ENCODE results near the gene CEP44.
"Not testable (repeated sequence)": the region's sequence is repeated elsewhere in the genome, so short reads cannot be mapped to it uniquely, and the experiment has no call there.

Gene CEP44

GRCh38 chr4:174362340-174362739, 78.6 kb downstream of the CEP44 start:
- no peaks in the 10 kb centered on the region for H3K4me1 ChIP-seq (ENCODE audit: insufficient read depth, poor library complexity, severe bottlenecking)
- TF ChIP-seq CTCF (IDR thresholded peaks at IDR 0.05; ENCODE audit: poor library complexity, severe bottlenecking), result no peak
- DNase-seq (ENCODE audit: low spot score), result no peak
- H3K27ac ChIP-seq (ENCODE audit: poor library complexity, severe bottlenecking), result no peak overlapping the region
- no peaks in the 10 kb centered on the region for H3K9me3 ChIP-seq (ENCODE audit: severe bottlenecking)
- no peak overlapping the region for H3K4me3 ChIP-seq (ENCODE audit: severe bottlenecking)
- ATAC-seq (ENCODE audit: low read depth), result peak; percentile 70; the same call in 2 of the 3 replicates
- no peaks in the 10 kb centered on the region for H3K36me3 ChIP-seq (ENCODE audit: low read depth)
- H3K27me3 ChIP-seq (ENCODE audit: insufficient read depth, poor library complexity, severe bottlenecking), result no peaks in the 10 kb centered on the region

- not testable (repeated sequence) for H3K36me3 ChIP-seq (ENCODE audit: low read depth); H3K27ac ChIP-seq (ENCODE audit: poor library complexity, severe bottlenecking); H3K9me3 ChIP-seq (ENCODE audit: severe bottlenecking); DNase-seq (ENCODE audit: low spot score); H3K4me1 ChIP-seq (ENCODE audit: insufficient read depth, poor library complexity, severe bottlenecking); H3K27me3 ChIP-seq (ENCODE audit: insufficient read depth, poor library complexity, severe bottlenecking); H3K4me3 ChIP-seq (ENCODE audit: severe bottlenecking); ATAC-seq (ENCODE audit: low read depth)
These were observed 80.1 kb downstream of the CEP44 start for GRCh38 chr4:174363782-174364181.

- Histone ChIP-seq H3K4me3 (ENCODE audit: severe bottlenecking) (no peak overlapping the region), H3K36me3 (ENCODE audit: low read depth) (no peaks in the 10 kb centered on the region), H3K9me3 (ENCODE audit: severe bottlenecking) (no peaks in the 10 kb centered on the region), H3K27ac (ENCODE audit: poor library complexity, severe bottlenecking) (no peak overlapping the region), H3K4me1 (ENCODE audit: insufficient read depth, poor library complexity, severe bottlenecking) (no peaks in the 10 kb centered on the region), H3K27me3 (ENCODE audit: insufficient read depth, poor library complexity, severe bottlenecking) (no peaks in the 10 kb centered on the region)
- DNase-seq (ENCODE audit: low spot score) (no peak), ATAC-seq (ENCODE audit: low read depth) (no peak)
- TF ChIP-seq CTCF (IDR thresholded peaks at IDR 0.05; ENCODE audit: poor library complexity, severe bottlenecking), result peak; percentile 71
These were observed 81.4 kb downstream of the CEP44 start for GRCh38 chr4:174365018-174365587.

GRCh38 chr4:174369985-174370384, 86.3 kb downstream of the CEP44 start:
- H3K27ac ChIP-seq (ENCODE audit: poor library complexity, severe bottlenecking), result no peak overlapping the region
- DNase-seq (ENCODE audit: low spot score) (no peak), ATAC-seq (ENCODE audit: low read depth) (no peak)
- no peaks in the 10 kb centered on the region for H3K27me3 ChIP-seq (ENCODE audit: insufficient read depth, poor library complexity, severe bottlenecking)
- TF ChIP-seq CTCF (IDR thresholded peaks at IDR 0.05; ENCODE audit: poor library complexity, severe bottlenecking), result no peak
- no peaks in the 10 kb centered on the region for H3K9me3 ChIP-seq (ENCODE audit: severe bottlenecking)
- no peaks in the 10 kb centered on the region for H3K4me1 ChIP-seq (ENCODE audit: insufficient read depth, poor library complexity, severe bottlenecking)
- no peak overlapping the region for H3K4me3 ChIP-seq (ENCODE audit: severe bottlenecking)
- H3K36me3 ChIP-seq (ENCODE audit: low read depth), result no peaks in the 10 kb centered on the region

GRCh38 chr4:174373821-174374220, 90.1 kb downstream of the CEP44 start:
- Histone ChIP-seq H3K36me3 (ENCODE audit: low read depth) (no peaks in the 10 kb centered on the region), H3K4me3 (ENCODE audit: severe bottlenecking) (no peak overlapping the region), H3K4me1 (ENCODE audit: insufficient read depth, poor library complexity, severe bottlenecking) (no peaks in the 10 kb centered on the region), H3K27ac (ENCODE audit: poor library complexity, severe bottlenecking) (no peak overlapping the region), H3K27me3 (ENCODE audit: insufficient read depth, poor library complexity, severe bottlenecking) (no peaks in the 10 kb centered on the region), H3K9me3 (ENCODE audit: severe bottlenecking) (no peaks in the 10 kb centered on the region)
- no peak for ATAC-seq (ENCODE audit: low read depth)
- DNase-seq (ENCODE audit: low spot score), result no peak
- TF ChIP-seq CTCF (IDR thresholded peaks at IDR 0.05; ENCODE audit: poor library complexity, severe bottlenecking), result no peak

Measured in RWPE2 (cell line).